IMR-90 (cell line): Measurements from ENCODE around the gene RRP1B. TPM values are rescaled to one million over a fixed set of nuclear protein-coding genes. Genes with fewer than 3 reads are reported as not detected.

Experiments
- ATAC-seq: fragments of 200-7000 bp; cut with Tn5 transposase; 2 replicates; pipeline ENCODE4 v1.9.1; 2020; ENCODE audit warnings: low read depth, mild to moderate bottlenecking, moderate library complexity
- BruUV-seq: library from RNA; stranded (reverse); fragments of 400-500 nt; replicated peaks from 2 replicates; lab custom pipeline; 2021; lab: Mats Ljungman, UMichigan
- CTCF ChIA-PET: fragments of 300-600 bp; formaldehyde crosslinking; extraction: SDS; loops from one replicate; lab custom pipeline; 2021; ENCODE audit warnings: antibody characterized with exemption; lab: Yijun Ruan, JAX
- POLR2A ChIA-PET: fragments of 300-600 bp; sonication (Branson Sonifier 250); formaldehyde crosslinking; loops from one replicate; lab custom pipeline; 2022; ENCODE audit warnings: antibody characterized with exemption; ENCODE audit not compliant: unreplicated experiment; lab: Charles Lee
- DNase-seq: peaks from one replicate; pipeline ENCODE4 v3.0.0; 2013
- H2AFZ ChIP-seq: replicated peaks from 2 replicates; pipeline ENCODE3; 2013; ENCODE audit warnings: low read length, mild to moderate bottlenecking; ENCODE audit not compliant: poor library complexity
- H2AK5ac ChIP-seq: 2 replicates; pipeline ENCODE4 v1.6.1; 2013; ENCODE audit warnings: low read depth, low read length, inconsistent platforms
- H2AK9ac ChIP-seq: replicated peaks from 2 replicates; pipeline ENCODE3; 2013; ENCODE audit warnings: mild to moderate bottlenecking, low read depth, low read length, moderate library complexity; ENCODE audit not compliant: poor library complexity
- H2BK120ac ChIP-seq: 2 replicates; pipeline ENCODE4 v1.6.1; 2013; ENCODE audit warnings: low read depth, low read length, inconsistent platforms
- H2BK15ac ChIP-seq: 3 replicates; pipeline ENCODE4 v1.6.1; 2013; ENCODE audit warnings: low read depth, low read length, inconsistent platforms
- H2BK20ac ChIP-seq: 2 replicates; pipeline ENCODE4 v1.6.1; 2013; ENCODE audit warnings: low read depth, mild to moderate bottlenecking, inconsistent platforms, low read length, moderate library complexity
- H2BK5ac ChIP-seq: 2 replicates; pipeline ENCODE4 v1.6.1; 2013; ENCODE audit warnings: mild to moderate bottlenecking, low read depth, low read length, inconsistent platforms; ENCODE audit not compliant: poor library complexity, severe bottlenecking
- H3K14ac ChIP-seq: replicated peaks from 2 replicates; pipeline ENCODE4 v1.6.1; 2013; ENCODE audit warnings: low read depth, low read length, inconsistent platforms
- H3K18ac ChIP-seq: 2 replicates; pipeline ENCODE4 v1.6.1; 2013; ENCODE audit warnings: low read depth, low read length, control low read depth
- H3K23ac ChIP-seq: 2 replicates; pipeline ENCODE4 v1.6.1; 2013; ENCODE audit warnings: low read depth, low read length, inconsistent platforms
- H3K27ac ChIP-seq: 2 replicates; pipeline ENCODE4 v1.5.1; 2013; ENCODE audit warnings: mild to moderate bottlenecking, control low read depth, low read length; ENCODE audit not compliant: insufficient read depth
- H3K27me3 ChIP-seq: 2 replicates; pipeline ENCODE4 v1.6.1; 2013; ENCODE audit warnings: low read length; ENCODE audit not compliant: control insufficient read depth, insufficient read depth
- H3K36me3 ChIP-seq: 2 replicates; pipeline ENCODE4 v1.6.1; 2013; ENCODE audit warnings: low read length, mixed read lengths; ENCODE audit not compliant: control insufficient read depth, insufficient read depth
- H3K4ac ChIP-seq: 2 replicates; pipeline ENCODE4 v1.6.1; 2013; ENCODE audit warnings: low read depth, low read length, inconsistent platforms
- H3K4me1 ChIP-seq: 2 replicates; pipeline ENCODE4 v1.6.1; 2013; ENCODE audit warnings: low read length, mixed read lengths; ENCODE audit not compliant: control insufficient read depth, insufficient read depth
- H3K4me2 ChIP-seq: 2 replicates; pipeline ENCODE4 v1.6.1; 2013; ENCODE audit warnings: low read depth, mild to moderate bottlenecking, control low read depth, low read length, moderate library complexity
- H3K4me3 ChIP-seq: 2 replicates; pipeline ENCODE4 v1.5.1; 2013; ENCODE audit warnings: low read depth, mild to moderate bottlenecking, control low read depth, low read length, moderate library complexity; ENCODE audit not compliant: insufficient read depth
- H3K56ac ChIP-seq: 2 replicates; pipeline ENCODE4 v1.6.1; 2013; ENCODE audit warnings: low read length, inconsistent platforms; ENCODE audit not compliant: insufficient read depth; ENCODE audit errors: extremely low read depth
- H3K79me1 ChIP-seq, 2 experiments: 2 replicates each; pipeline ENCODE4 v1.6.1; 2013; ENCODE audit warnings: low read length in 2 of 2, inconsistent platforms in 1 of 2, low read depth in 1 of 2
- H3K9ac ChIP-seq: 2 replicates; pipeline ENCODE4 v1.6.1; 2013; ENCODE audit warnings: low read depth, low read length, control low read depth
- H3K9me1 ChIP-seq: 2 replicates; pipeline ENCODE4 v1.6.1; 2013; ENCODE audit warnings: low read length, inconsistent platforms; ENCODE audit not compliant: insufficient read depth
- H3K9me3 ChIP-seq: 2 replicates; pipeline ENCODE4 v1.6.1; 2013; ENCODE audit warnings: low read length; ENCODE audit not compliant: control insufficient read depth, insufficient read depth
- H4K20me1 ChIP-seq: 2 replicates; pipeline ENCODE4 v1.6.1; 2013; ENCODE audit warnings: low read length, inconsistent platforms; ENCODE audit not compliant: insufficient read depth
- H4K5ac ChIP-seq: 2 replicates; pipeline ENCODE4 v1.6.1; 2013; ENCODE audit warnings: mild to moderate bottlenecking, low read depth, low read length, control low read depth
- H4K8ac ChIP-seq, 2 experiments: 2 replicates each; pipeline ENCODE4 v1.6.1; 2013; ENCODE audit warnings: low read depth in 2 of 2, low read length in 2 of 2, control low read depth in 1 of 2, inconsistent platforms in 1 of 2
- H4K91ac ChIP-seq: 2 replicates; pipeline ENCODE4 v1.6.1; 2013; ENCODE audit warnings: low read depth, low read length, inconsistent platforms; ENCODE audit not compliant: insufficient read depth
- CTCF ChIP-seq: conservative IDR thresholded peaks from 2 replicates; pipeline ENCODE4 v1.5.1; 2012; ENCODE audit warnings: mild to moderate bottlenecking, low read depth, low read length, improper control_type of control experiment
- MAFK ChIP-seq: IDR thresholded peaks from 2 replicates; pipeline ENCODE4 v1.6.1; 2012; ENCODE audit warnings: low read depth, low read length, improper control_type of control experiment
- NFE2L2 ChIP-seq: fragments of 150-350 bp; IDR thresholded peaks from 2 replicates; pipeline ENCODE4 v1.6.1; 2016; ENCODE audit warnings: low read depth, mild to moderate bottlenecking, low read length
- RFX5 ChIP-seq: IDR thresholded peaks from 2 replicates; pipeline ENCODE4 v1.8.0; 2012; ENCODE audit warnings: low read depth, mild to moderate bottlenecking, low read length, moderate library complexity
- SMC3 ChIP-seq: fragments of 150-350 bp; IDR thresholded peaks from 2 replicates; pipeline ENCODE4 v1.6.1; 2016; ENCODE audit warnings: low read depth, mild to moderate bottlenecking, antibody characterized with exemption, low read length, moderate library complexity
- WGBS, 2 experiments: methylation state at CpG; one replicate each; pipeline versions ENCODE4 v1.1.5 to v1.1.7; 2013; ENCODE audit warnings: missing lambda C conversion rate in 2 of 2; ENCODE audit not compliant: insufficient read length in 1 of 2; ENCODE audit errors: extremely low coverage in 2 of 2; 5-methylcytosine and 5-hydroxymethylcytosine counted together
- dilution Hi-C: fragments of 300-500 bp; cut with HindIII; formaldehyde crosslinking; loops from one replicate; pipeline ENCODE4 v1.14.3; 2018; ENCODE audit warnings: low sequenced_read_pairs; ENCODE audit not compliant: unreplicated experiment
- in situ Hi-C: fragments of 300-500 bp; cut with MboI; formaldehyde crosslinking; loops from 3 replicates; pipeline ENCODE4 v1.14.3; 2019; ENCODE audit warnings: low sequenced_read_pairs, inconsistent platforms, mixed read lengths
- intact Hi-C: fragments of 100-400 bp; cut with micrococcal nuclease; formaldehyde crosslinking; loops from 2 replicates; pipeline ENCODE4 v1.10.0; 2022
- polyA plus RNA-seq, 3 experiments: library from polyadenylated mRNA; depleted of rRNA; stranded (reverse); fragments of >200 nt; gene quantifications; 2 replicates each; pipeline ENCODE4 v1.2.3, GENCODE V29; 2012; ENCODE audit warnings: low replicate concordance in 1 of 3
- total RNA-seq: library from RNA; depleted of rRNA; stranded (reverse); fragments of >200 nt; gene quantifications from 2 replicates; pipeline ENCODE4 v1.2.3, GENCODE V29; 2012

The RRP1B gene
- total and polyA plus RNA-seq, 2 of the 4 experiments (the other 2 are of a cell fraction), result 11.1 to 16.1 TPM

- BruUV-seq, result no TSS peak
- no peaks in the 10 kb centered on the region for H3K27me3 ChIP-seq
- 89% methylated on average over 4 of the region's 10 CpGs; no CpG with 5 or more reads in 1 of the 2 experiments for WGBS, 2 experiments
These were observed 32.4 kb downstream of the RRP1B start for GRCh38 chr21:43691801-43692200.

More at GRCh38 chr21:43691801-43692200, 32.4 kb downstream of the RRP1B start:
- Histone ChIP-seq H3K9me1 (no peaks in the 10 kb centered on the region; the same call in 1 of the 2 replicates), H2BK120ac (no peak overlapping the region), H3K18ac (no peak overlapping the region), H3K9me3 (no peaks in the 10 kb centered on the region), H2BK20ac (no peak overlapping the region), H3K36me3 (peaks cover 69% of the 10 kb centered on the region), H2BK5ac (no peak overlapping the region), H2AFZ (no peak overlapping the region), H4K91ac (no peak overlapping the region), H3K9ac (no peak overlapping the region), H4K20me1 (no peaks in the 10 kb centered on the region), H2BK15ac (no peak overlapping the region), H2AK5ac (no peak overlapping the region), H4K8ac (no peak overlapping the region), H3K4ac (no peak overlapping the region), H3K4me1 (no peaks in the 10 kb centered on the region), H3K79me1 (0 out of 4 replicates have a peak, but pooled peaks cover 0 to 3% of the 10 kb centered on the region in 2 experiments), H4K5ac (no peak overlapping the region), H3K4me3 (no peak overlapping the region), H3K23ac (no peak overlapping the region), H3K14ac (no peak overlapping the region), H3K56ac (no peak overlapping the region), H3K27ac (no peak overlapping the region), H2AK9ac (no peak overlapping the region), H3K4me2 (no peak overlapping the region)
- dilution Hi-C loops, result no loop called here
- DNase-seq, result no peak
- intact Hi-C loops, result no loop called here
- ATAC-seq, result no peak
- ChIA-PET POLR2A (no interaction called here), CTCF (no interaction called here)
- in situ Hi-C loops, result no loop called here
- TF ChIP-seq NFE2L2 (no peak), CTCF (no peak), MAFK (no peak), RFX5 (no peak), SMC3 (no peak)
